CD4-positive, alpha-beta T cell treated with Interleukin-2 at 100 ng/mL for 4 hours (primary cell): ENCODE data around the gene GHITM.
"Not testable (repeated sequence)": the region's sequence is repeated elsewhere in the genome, so short reads cannot be mapped to it uniquely, and the experiment has no call there.

Source experiments
- DNase-seq: peaks from one replicate; pipeline ENCODE4 v3.0.0-alpha.2; 2020; ENCODE audit warnings: low spot score

Gene GHITM

GRCh38 chr10:84139126-84140035 lies at the start of gene GHITM:
Gene GHITM (plus strand): TSS chr10:84139509. CDS start chr10:84141501, 1,992 bp downstream.
- DNase-seq, result peak; percentile 100

- no peak for DNase-seq
Measured at GRCh38 chr10:84095811-84096497, 43.4 kb upstream of the GHITM start.

GRCh38 chr10:84097787-84098353 lies 41.4 kb upstream of the GHITM start:
- no peak for DNase-seq

- no peak for DNase-seq
Measured at GRCh38 chr10:84098667-84099066, 40.6 kb upstream of the GHITM start.

- no peak for DNase-seq
Measured at GRCh38 chr10:84101042-84101441, 38.3 kb upstream of the GHITM start.

- no peak for DNase-seq
Measured at GRCh38 chr10:84108797-84109196, 30.5 kb upstream of the GHITM start.

- not testable (repeated sequence) for DNase-seq
Measured at GRCh38 chr10:84109772-84110171, 29.5 kb upstream of the GHITM start.

GRCh38 chr10:84113468-84113867 lies 25.8 kb upstream of the GHITM start:
- not testable (repeated sequence) for DNase-seq

GRCh38 chr10:84114088-84114667 lies 25.1 kb upstream of the GHITM start:
- no peak for DNase-seq

GRCh38 chr10:84117204-84117603 lies 22.1 kb upstream of the GHITM start:
- not testable (repeated sequence) for DNase-seq

GRCh38 chr10:84117686-84118394 lies 21.5 kb upstream of the GHITM start:
- no peak for DNase-seq

GRCh38 chr10:84118395-84119006 lies 20.8 kb upstream of the GHITM start:
- DNase-seq, result no peak

GRCh38 chr10:84123362-84123761 lies 15.9 kb upstream of the GHITM start:
- DNase-seq, result no peak

GRCh38 chr10:84125910-84126784 lies 13.2 kb upstream of the GHITM start:
- DNase-seq, result not testable (repeated sequence)

- no peak for DNase-seq
Measured at GRCh38 chr10:84126785-84127167, 12.5 kb upstream of the GHITM start.

GRCh38 chr10:84135836-84136235 lies 3.5 kb upstream of the GHITM start:
- DNase-seq, result no peak

- DNase-seq, result no peak
Measured at GRCh38 chr10:84137811-84138210, 1.5 kb upstream of the GHITM start.

- DNase-seq, result peak; percentile 62
Measured at GRCh38 chr10:84138478-84139125, 707 bp upstream of the GHITM start.

GRCh38 chr10:84140036-84140379 lies 699 bp downstream of the GHITM start:
- no peak for DNase-seq

- no peak for DNase-seq
Measured at GRCh38 chr10:84147347-84147746, 8.0 kb downstream of the GHITM start.
